HG03457 (cell line): ENCODE data around the gene FBXO27.
"Not testable (repeated sequence)": the region's sequence is repeated elsewhere in the genome, so short reads cannot be mapped to it uniquely, and the experiment has no call there.

Experiments used
- ATAC-seq: cut with Tn5 transposase; IDR thresholded peaks from one replicate; pipeline ENCODE4 v1.9.1; 2021; ENCODE audit warnings: moderate number of reproducible peaks; ENCODE audit not compliant: unreplicated experiment

FBXO27 gene

GRCh38 chr19:39032063-39032918, at the start of gene FBXO27:
Gene FBXO27 (minus strand): TSS chr19:39032549. CDS start chr19:39032227, 322 bp downstream.
- ATAC-seq: no peak

- ATAC-seq: no peak
These were observed 48.1 kb upstream of the FBXO27 start for GRCh38 chr19:39080431-39080830.

GRCh38 chr19:39078436-39079200, 46.3 kb upstream of the FBXO27 start:
- ATAC-seq: no peak

- no peak for ATAC-seq
These were observed 45.0 kb upstream of the FBXO27 start for GRCh38 chr19:39077323-39077722.

- no peak for ATAC-seq
These were observed 42.6 kb upstream of the FBXO27 start for GRCh38 chr19:39074942-39075341.

- ATAC-seq: no peak
These were observed 41.9 kb upstream of the FBXO27 start for GRCh38 chr19:39074205-39074692.

- ATAC-seq: no peak
These were observed 38.5 kb upstream of the FBXO27 start for GRCh38 chr19:39070888-39071287.

- ATAC-seq: not testable (repeated sequence)
These were observed 35.9 kb upstream of the FBXO27 start for GRCh38 chr19:39068259-39068658.

- ATAC-seq: no peak
These were observed 34.8 kb upstream of the FBXO27 start for GRCh38 chr19:39067104-39067503.

- no peak for ATAC-seq
These were observed 33.6 kb upstream of the FBXO27 start for GRCh38 chr19:39065928-39066327.

- ATAC-seq: no peak
These were observed 32.1 kb upstream of the FBXO27 start for GRCh38 chr19:39064405-39064804.

GRCh38 chr19:39060171-39060570, 27.8 kb upstream of the FBXO27 start:
- no peak for ATAC-seq

GRCh38 chr19:39059302-39059701, 27.0 kb upstream of the FBXO27 start:
- no peak for ATAC-seq

GRCh38 chr19:39057615-39058014, 25.3 kb upstream of the FBXO27 start:
- ATAC-seq: no peak

- no peak for ATAC-seq
These were observed 21.7 kb upstream of the FBXO27 start for GRCh38 chr19:39054091-39054470.

GRCh38 chr19:39053276-39054090, 21.1 kb upstream of the FBXO27 start:
- no peak for ATAC-seq

- no peak for ATAC-seq
These were observed 20.5 kb upstream of the FBXO27 start for GRCh38 chr19:39052846-39053245.

GRCh38 chr19:39052243-39052746, 19.9 kb upstream of the FBXO27 start:
- ATAC-seq: no peak

- no peak for ATAC-seq
These were observed 14.7 kb upstream of the FBXO27 start for GRCh38 chr19:39047073-39047472.

- ATAC-seq: no peak
These were observed 13.9 kb upstream of the FBXO27 start for GRCh38 chr19:39046037-39046821.
